Measurements from ENCODE around the gene C17orf107. TPM values are rescaled to one million over a fixed set of nuclear protein-coding genes. Genes with fewer than 3 reads are reported as not detected.
A peak's percentile ranks its signal among the peaks of the same experiment; 100 is the strongest.
"Not testable (repeated sequence)": the region's sequence is repeated elsewhere in the genome, so short reads cannot be mapped to it uniquely, and the experiment has no call there.

Gene C17orf107
- total RNA-seq, 1 donor from 2014 or later, result 3.7 TPM

- H3K4me3 Mint-ChIP-seq (ENCODE audit: low read depth), result no peak overlapping the region
Observed at GRCh38 chr17:4854111-4854681, 45.1 kb upstream of the C17orf107 start.

GRCh38 chr17:4856271-4856936, 42.9 kb upstream of the C17orf107 start:
- Mint-ChIP-seq H3K27ac (no peak overlapping the region), H3K4me1 (ENCODE audit: low read depth) (peaks cover 17% of the 10 kb centered on the region), H3K36me3 (ENCODE audit: insufficient read depth) (peaks cover 9% of the 10 kb centered on the region), H3K4me3 (ENCODE audit: low read depth) (no peak overlapping the region), H3K9me3 (ENCODE audit: low read depth) (no peaks in the 10 kb centered on the region), H3K27me3 (no peaks in the 10 kb centered on the region)
- TF ChIP-seq, protein P1, sequence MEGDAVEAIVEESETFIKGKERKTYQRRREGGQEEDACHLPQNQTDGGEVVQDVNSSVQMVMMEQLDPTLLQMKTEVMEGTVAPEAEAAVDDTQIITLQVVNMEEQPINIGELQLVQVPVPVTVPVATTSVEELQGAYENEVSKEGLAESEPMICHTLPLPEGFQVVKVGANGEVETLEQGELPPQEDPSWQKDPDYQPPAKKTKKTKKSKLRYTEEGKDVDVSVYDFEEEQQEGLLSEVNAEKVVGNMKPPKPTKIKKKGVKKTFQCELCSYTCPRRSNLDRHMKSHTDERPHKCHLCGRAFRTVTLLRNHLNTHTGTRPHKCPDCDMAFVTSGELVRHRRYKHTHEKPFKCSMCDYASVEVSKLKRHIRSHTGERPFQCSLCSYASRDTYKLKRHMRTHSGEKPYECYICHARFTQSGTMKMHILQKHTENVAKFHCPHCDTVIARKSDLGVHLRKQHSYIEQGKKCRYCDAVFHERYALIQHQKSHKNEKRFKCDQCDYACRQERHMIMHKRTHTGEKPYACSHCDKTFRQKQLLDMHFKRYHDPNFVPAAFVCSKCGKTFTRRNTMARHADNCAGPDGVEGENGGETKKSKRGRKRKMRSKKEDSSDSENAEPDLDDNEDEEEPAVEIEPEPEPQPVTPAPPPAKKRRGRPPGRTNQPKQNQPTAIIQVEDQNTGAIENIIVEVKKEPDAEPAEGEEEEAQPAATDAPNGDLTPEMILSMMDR (IDR thresholded peaks at IDR 0.05; ENCODE audit: unreplicated experiment), result no peak
- DNase-seq (ENCODE audit: low spot score, unreplicated experiment), result no peak

More at GRCh38 chr17:4854111-4854681, 45.1 kb upstream of the C17orf107 start:
- TF ChIP-seq, protein P1 (IDR thresholded peaks at IDR 0.05; ENCODE audit: unreplicated experiment), result no peak
- DNase-seq (ENCODE audit: low spot score, unreplicated experiment), result no peak
- Mint-ChIP-seq H3K27ac (peak overlapping the region; percentile 63), H3K9me3 (ENCODE audit: low read depth) (no peaks in the 10 kb centered on the region), H3K4me1 (ENCODE audit: low read depth) (peaks cover 20% of the 10 kb centered on the region), H3K36me3 (ENCODE audit: insufficient read depth) (peaks cover 4% of the 10 kb centered on the region), H3K27me3 (no peaks in the 10 kb centered on the region)

GRCh38 chr17:4856937-4857314, 42.4 kb upstream of the C17orf107 start:
- DNase-seq (ENCODE audit: low spot score, unreplicated experiment), result no peak
- peaks cover 17% of the 10 kb centered on the region for H3K4me1 Mint-ChIP-seq (ENCODE audit: low read depth)
- H3K4me3 Mint-ChIP-seq (ENCODE audit: low read depth), result no peak overlapping the region
- TF ChIP-seq, protein P1 (IDR thresholded peaks at IDR 0.05; ENCODE audit: unreplicated experiment), result no peak
- no peaks in the 10 kb centered on the region for H3K27me3 Mint-ChIP-seq
- H3K9me3 Mint-ChIP-seq (ENCODE audit: low read depth), result no peaks in the 10 kb centered on the region
- peaks cover 10% of the 10 kb centered on the region for H3K36me3 Mint-ChIP-seq (ENCODE audit: insufficient read depth)
- peak overlapping the region; percentile 40 for H3K27ac Mint-ChIP-seq

- peaks cover 11% of the 10 kb centered on the region for H3K36me3 Mint-ChIP-seq (ENCODE audit: insufficient read depth)
- H3K4me3 Mint-ChIP-seq (ENCODE audit: low read depth); H3K9me3 Mint-ChIP-seq (ENCODE audit: low read depth); H3K27me3 Mint-ChIP-seq; DNase-seq (ENCODE audit: low spot score, unreplicated experiment): not testable (repeated sequence)
- H3K4me1 Mint-ChIP-seq (ENCODE audit: low read depth), result peaks cover 17% of the 10 kb centered on the region
- H3K27ac Mint-ChIP-seq, result peak overlapping the region; percentile 43
Observed at GRCh38 chr17:4857347-4857746, 42.0 kb upstream of the C17orf107 start.

GRCh38 chr17:4858068-4858881, 41.1 kb upstream of the C17orf107 start:
- H3K9me3 Mint-ChIP-seq (ENCODE audit: low read depth), result no peaks in the 10 kb centered on the region
- H3K36me3 Mint-ChIP-seq (ENCODE audit: insufficient read depth), result peaks cover 11% of the 10 kb centered on the region
- TF ChIP-seq, protein P1 (IDR thresholded peaks at IDR 0.05; ENCODE audit: unreplicated experiment), result no peak
- DNase-seq (ENCODE audit: low spot score, unreplicated experiment), result no peak
- H3K27me3 Mint-ChIP-seq, result no peaks in the 10 kb centered on the region
- H3K4me3 Mint-ChIP-seq (ENCODE audit: low read depth), result no peak overlapping the region
- H3K27ac Mint-ChIP-seq, result peak overlapping the region; percentile 67
- peaks cover 17% of the 10 kb centered on the region for H3K4me1 Mint-ChIP-seq (ENCODE audit: low read depth)

All from progenitor cell of endocrine pancreas (in vitro differentiated cells).